ENCODE results near the gene NRP2. TPM values are rescaled to one million over a fixed set of nuclear protein-coding genes. Genes with fewer than 3 reads are reported as not detected.

The NRP2 gene
- polyA plus RNA-seq, 1 experiment: 114 TPM

- Histone ChIP-seq H3K27me3 (ENCODE audit: control insufficient read depth, insufficient read depth, low read length) (no peaks in the 10 kb centered on the region), H3K4me3 (ENCODE audit: low read depth, low read length) (no peak overlapping the region), H3K9me3 (ENCODE audit: control insufficient read depth, insufficient read depth, low read length) (no peaks in the 10 kb centered on the region; the same call in 1 of the 2 replicates), H3K27ac (ENCODE audit: low read depth, low read length) (no peak overlapping the region)
- ChIA-PET POLR2A (no interaction called here), CTCF (interaction anchor here (0.6 to 6.4 kb wide), 23 partner anchors 16 to 1418 kb away, joined by 3 to 52 read pairs (median 4); no protein-coding TSS in a partner anchor)
- no peak for DNase-seq (ENCODE audit: low read depth, low spot score)
- TF ChIP-seq, protein P1, sequence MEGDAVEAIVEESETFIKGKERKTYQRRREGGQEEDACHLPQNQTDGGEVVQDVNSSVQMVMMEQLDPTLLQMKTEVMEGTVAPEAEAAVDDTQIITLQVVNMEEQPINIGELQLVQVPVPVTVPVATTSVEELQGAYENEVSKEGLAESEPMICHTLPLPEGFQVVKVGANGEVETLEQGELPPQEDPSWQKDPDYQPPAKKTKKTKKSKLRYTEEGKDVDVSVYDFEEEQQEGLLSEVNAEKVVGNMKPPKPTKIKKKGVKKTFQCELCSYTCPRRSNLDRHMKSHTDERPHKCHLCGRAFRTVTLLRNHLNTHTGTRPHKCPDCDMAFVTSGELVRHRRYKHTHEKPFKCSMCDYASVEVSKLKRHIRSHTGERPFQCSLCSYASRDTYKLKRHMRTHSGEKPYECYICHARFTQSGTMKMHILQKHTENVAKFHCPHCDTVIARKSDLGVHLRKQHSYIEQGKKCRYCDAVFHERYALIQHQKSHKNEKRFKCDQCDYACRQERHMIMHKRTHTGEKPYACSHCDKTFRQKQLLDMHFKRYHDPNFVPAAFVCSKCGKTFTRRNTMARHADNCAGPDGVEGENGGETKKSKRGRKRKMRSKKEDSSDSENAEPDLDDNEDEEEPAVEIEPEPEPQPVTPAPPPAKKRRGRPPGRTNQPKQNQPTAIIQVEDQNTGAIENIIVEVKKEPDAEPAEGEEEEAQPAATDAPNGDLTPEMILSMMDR (IDR thresholded peaks at IDR 0.05; ENCODE audit: low read depth, low read length): no peak
Measured at GRCh38 chr2:205678541-205679142, 3.7 kb upstream of the NRP2 start.

- H3K27ac ChIP-seq (ENCODE audit: low read depth, low read length): no peak overlapping the region
- no peaks in the 10 kb centered on the region; the same call in 1 of the 2 replicates for H3K9me3 ChIP-seq (ENCODE audit: control insufficient read depth, insufficient read depth, low read length)
- no peak overlapping the region for H3K4me3 ChIP-seq (ENCODE audit: low read depth, low read length)
- DNase-seq (ENCODE audit: low read depth, low spot score): no peak
- CTCF ChIA-PET: interaction anchor here (0.6 to 6.4 kb wide), 38 partner anchors 12 to 1419 kb away, joined by 3 to 52 read pairs (median 4); no protein-coding TSS in a partner anchor
- H3K27me3 ChIP-seq (ENCODE audit: control insufficient read depth, insufficient read depth, low read length): no peaks in the 10 kb centered on the region
- TF ChIP-seq, protein P1 (IDR thresholded peaks at IDR 0.05; ENCODE audit: low read depth, low read length): no peak
- POLR2A ChIA-PET: no interaction called here
Measured at GRCh38 chr2:205679410-205680009, 2.8 kb upstream of the NRP2 start.

- peak; percentile 78 for DNase-seq (ENCODE audit: low read depth, low spot score)
- TF ChIP-seq, protein P1 (IDR thresholded peaks at IDR 0.05; ENCODE audit: low read depth, low read length): peak; percentile 71
- H3K4me3 ChIP-seq (ENCODE audit: low read depth, low read length): no peak overlapping the region
- no peak overlapping the region for H3K27ac ChIP-seq (ENCODE audit: low read depth, low read length)
- POLR2A ChIA-PET: no interaction called here
- CTCF ChIA-PET: interaction anchor here (0.7 to 6.4 kb wide), 19 partner anchors 18 to 1420 kb away, joined by 3 to 52 read pairs (median 4); no protein-coding TSS in a partner anchor
- H3K27me3 ChIP-seq (ENCODE audit: control insufficient read depth, insufficient read depth, low read length): no peaks in the 10 kb centered on the region
- H3K9me3 ChIP-seq (ENCODE audit: control insufficient read depth, insufficient read depth, low read length): no peaks in the 10 kb centered on the region; the same call in 1 of the 2 replicates
Measured at GRCh38 chr2:205680067-205680466, 2.2 kb upstream of the NRP2 start.

DNA sequence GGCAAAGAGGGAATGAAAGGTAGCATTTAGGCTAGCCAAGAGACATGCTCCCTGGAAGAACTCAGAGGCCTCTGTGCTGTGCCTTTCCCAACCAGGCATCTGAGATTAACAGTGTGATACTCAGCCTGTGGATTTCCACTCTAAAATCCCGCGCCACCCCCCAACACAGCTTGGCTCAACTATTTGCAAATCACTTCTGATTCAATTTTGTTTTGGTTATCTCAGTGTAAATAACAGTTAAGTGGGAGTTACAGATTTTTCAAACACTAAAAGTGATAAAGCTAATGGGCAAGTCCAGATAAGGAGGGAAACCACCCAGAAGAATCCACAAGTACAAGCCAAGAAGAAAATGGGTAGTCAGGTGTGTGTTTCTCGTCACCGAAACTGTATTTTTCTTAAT lies 1.4 kb upstream of the NRP2 start:
- no peak overlapping the region for H3K4me3 ChIP-seq (ENCODE audit: low read depth, low read length)
- DNase-seq (ENCODE audit: low read depth, low spot score): no peak
- ChIA-PET POLR2A (interaction anchor here (0.7 kb wide), 2 partner anchors 10 to 600 kb away, joined by 3 read pairs; no protein-coding TSS in a partner anchor), CTCF (interaction anchor here (0.6 to 1.6 kb wide), 11 partner anchors 10 to 1420 kb away, joined by 3 to 9 read pairs (median 3); no protein-coding TSS in a partner anchor)
- no peak overlapping the region for H3K27ac ChIP-seq (ENCODE audit: low read depth, low read length)
- TF ChIP-seq, protein P1 (IDR thresholded peaks at IDR 0.05; ENCODE audit: low read depth, low read length): no peak
- no peaks in the 10 kb centered on the region; the same call in 1 of the 2 replicates for H3K9me3 ChIP-seq (ENCODE audit: control insufficient read depth, insufficient read depth, low read length)
- no peaks in the 10 kb centered on the region for H3K27me3 ChIP-seq (ENCODE audit: control insufficient read depth, insufficient read depth, low read length)

Measured in AG04450 (cell line).